HG03439 (cell line): ENCODE results near the gene CORO2B.

ENCODE experiments used
- ATAC-seq: cut with Tn5 transposase; IDR thresholded peaks from one replicate; pipeline ENCODE4 v1.9.1; 2021; ENCODE audit warnings: mild to moderate bottlenecking, moderate library complexity; ENCODE audit not compliant: unreplicated experiment

The CORO2B gene

DNA sequence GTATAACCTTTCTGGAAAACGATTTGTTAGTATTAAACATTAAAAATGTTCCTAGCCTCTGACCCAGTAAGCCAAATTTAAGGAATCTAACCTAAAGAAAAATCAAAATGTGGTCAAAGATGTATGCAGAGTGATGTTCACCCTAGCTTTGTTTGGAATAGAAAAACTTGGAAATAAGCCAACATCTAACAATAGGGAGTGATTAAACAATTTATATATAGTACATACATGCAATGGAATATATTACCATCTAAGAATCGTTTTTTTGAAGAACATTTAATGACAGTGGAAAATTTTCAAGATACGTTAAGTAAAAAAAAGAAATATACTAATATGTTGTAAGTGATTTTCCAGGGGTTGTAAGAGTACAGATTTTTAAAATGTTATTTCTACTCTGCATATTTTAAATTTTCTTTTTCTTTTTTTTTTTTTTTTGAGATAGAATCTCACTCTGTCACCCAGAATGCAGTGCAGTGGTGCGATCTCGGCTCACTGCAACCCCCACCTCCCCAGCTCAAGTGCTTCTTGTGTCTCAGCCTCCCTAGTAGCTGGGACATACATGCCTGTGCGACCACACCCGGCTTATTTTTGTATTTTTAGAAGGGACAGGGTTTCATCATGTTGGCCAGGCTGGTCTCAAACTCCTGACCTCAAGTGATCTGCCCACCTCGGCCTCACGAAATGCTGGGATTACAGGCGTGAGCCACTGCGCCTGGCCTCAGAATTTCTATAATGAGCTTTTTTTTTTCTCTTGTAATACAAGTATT lies 187.0 kb downstream of the CORO2B start:
- ATAC-seq = no peak

DNA sequence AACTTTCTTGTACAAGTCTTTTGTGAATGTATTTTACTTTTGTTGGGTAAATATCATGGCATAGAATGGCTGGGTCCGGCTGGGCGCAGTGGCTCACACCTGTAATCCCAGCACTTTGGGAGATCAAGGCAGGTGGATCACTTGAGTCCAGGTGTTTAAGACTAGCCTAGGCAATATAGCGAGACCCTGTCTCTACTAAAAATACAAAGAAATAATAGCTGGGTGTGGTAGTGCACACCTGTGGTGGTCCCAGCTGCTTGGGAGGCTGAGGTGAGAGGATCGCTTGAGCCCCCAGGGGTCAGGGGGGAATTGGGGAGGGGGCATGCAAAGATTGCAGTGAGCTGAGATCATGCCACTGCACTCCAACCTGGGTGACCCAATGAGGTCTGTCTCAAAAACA lies 189.0 kb downstream of the CORO2B start:
- no peak for ATAC-seq

DNA sequence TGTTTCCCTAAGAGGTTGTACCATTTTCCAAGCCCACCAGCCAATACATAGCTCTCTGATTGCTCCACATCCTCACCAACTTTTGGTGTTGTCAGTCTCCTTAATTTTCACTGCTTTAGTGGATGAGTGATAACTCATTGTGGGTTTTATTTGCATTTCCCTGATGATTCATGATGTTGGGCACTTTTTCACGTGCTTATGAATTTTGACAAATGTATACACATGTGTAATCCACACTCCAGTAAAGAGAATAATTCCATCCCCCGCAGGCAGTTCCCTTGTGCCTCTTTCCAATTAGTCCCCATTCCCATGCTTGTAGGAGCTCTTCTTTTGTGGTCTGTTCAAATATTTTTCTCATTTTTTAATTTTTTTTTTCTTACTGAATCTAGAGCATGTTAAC lies 189.5 kb downstream of the CORO2B start:
- no peak for ATAC-seq

DNA sequence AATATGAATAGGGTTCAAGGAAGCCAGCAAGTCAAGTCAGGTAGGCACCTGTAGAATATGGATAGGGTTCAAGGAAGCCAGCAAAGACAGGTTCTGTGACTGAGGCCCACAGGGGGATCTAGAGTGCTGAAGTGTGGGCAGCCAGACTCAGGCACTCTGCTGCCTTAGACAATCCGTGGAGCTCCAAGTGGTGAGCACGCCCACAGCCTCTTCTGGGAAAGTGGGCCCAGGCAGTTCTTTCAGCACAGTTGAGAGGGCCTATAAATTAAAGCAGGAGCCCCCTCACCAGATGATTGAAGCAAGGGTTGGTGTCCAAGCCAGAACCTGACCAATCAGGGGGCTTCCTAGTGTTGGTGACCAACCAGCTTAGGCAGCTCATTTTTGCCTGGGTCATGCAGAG lies 190.9 kb downstream of the CORO2B start:
- no peak for ATAC-seq

DNA sequence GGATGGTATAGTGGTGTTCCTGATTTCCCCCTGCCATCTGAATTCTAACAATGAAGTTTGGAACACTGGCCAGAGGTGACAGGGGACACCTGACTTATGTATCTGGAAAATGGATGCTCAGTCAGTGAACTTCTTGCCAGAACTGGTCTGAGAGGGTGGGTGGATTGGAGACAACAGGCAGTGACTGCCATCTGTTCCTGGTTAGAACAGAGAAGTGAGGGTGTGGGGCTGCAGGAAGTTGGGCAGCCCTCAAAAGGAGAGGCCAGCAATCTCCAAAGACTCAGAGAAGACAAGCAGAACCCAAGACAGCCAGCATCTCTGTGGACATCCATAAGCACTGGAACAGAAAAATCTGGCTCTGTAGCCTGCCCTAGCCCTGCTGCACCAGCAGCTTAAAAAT lies 191.4 kb downstream of the CORO2B start:
- no peak for ATAC-seq

DNA sequence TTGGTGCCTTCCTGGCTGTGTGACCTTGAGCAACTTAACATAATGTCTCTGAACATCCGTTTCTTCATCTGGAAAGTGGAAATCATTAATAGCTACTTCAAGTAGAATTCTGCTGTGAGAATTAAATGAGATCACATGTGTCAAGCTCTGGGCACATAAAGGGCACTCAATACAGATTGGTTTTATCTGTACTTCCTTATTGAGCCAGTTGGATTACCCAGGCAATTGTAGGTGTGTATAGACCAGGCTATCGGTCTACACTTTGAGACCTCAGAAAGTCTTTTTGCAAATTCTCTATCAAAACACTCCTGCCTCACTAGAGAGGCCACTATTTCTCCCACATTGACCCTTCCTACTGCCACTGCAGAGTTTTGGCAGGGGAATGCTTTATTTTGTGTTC lies 194.2 kb downstream of the CORO2B start:
- ATAC-seq = no peak

DNA sequence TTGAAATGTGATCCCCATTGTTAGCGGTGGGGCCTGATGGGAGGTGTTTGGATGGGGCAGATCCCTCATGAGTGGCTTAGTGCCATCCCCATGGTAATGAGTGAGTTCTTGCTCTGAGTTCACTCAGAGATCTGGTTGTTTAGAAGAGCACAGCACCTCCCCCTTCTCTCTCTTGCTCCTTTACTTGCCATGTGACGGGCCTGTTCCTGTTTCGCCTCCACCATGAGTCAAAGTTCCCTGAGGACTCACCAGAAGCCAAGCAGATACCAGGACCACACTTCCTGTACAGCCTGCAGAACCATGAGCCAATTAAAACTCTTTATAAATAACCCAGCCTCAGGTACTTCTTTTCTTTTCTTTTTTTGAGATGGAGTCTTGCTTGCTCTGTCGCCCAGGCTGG lies 195.3 kb downstream of the CORO2B start:
- no peak for ATAC-seq

DNA sequence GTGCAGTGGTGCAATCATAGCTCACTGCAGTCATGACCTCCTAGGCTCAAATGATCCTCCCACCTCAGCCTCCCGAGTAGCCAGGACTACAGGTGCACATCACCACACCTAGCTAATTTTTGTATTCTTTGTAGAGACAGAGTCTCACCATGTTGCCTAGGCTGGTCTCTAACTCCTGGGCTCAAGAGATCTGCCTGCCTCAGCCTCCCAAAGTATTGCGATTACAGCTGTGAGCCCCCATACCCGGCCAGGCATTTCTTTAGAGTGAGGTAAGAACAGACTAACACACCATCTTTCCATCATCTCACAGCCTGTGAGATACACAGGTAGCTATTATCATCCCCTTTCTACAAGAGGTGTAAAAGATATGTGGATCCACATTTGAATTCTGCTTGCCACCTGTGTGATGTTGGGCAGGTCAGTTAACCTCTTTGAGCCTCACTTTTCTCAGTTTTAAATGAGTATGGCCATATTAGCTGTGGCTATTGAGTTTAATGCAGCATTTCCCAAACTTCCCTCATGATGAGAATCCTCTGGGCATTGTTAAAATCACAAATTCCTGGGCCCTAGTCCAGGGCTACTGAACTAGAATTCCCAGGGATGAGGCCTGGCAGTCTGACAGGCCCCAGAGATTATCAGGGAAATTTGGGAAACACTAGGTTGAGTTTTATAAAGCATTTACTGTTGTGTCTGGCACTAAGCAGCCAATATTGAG lies 195.9 kb downstream of the CORO2B start:
- ATAC-seq = no peak

DNA sequence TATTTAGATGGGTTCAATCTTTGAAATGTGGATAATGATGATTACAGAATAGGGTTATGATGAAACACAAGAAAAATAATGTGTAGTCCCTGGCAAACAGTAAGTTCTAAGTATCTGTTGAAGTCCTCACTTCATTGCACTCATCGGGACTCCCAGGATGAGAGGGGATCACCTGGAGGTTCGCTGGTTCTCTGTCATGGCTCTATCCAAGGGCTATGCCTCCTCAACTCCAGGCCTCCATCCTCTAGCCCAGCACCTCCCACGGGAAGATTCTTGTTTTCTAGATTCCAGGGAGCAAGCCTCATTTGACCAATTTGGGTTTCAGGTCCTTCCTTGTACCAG lies 196.4 kb downstream of the CORO2B start:
- ATAC-seq = no peak

DNA sequence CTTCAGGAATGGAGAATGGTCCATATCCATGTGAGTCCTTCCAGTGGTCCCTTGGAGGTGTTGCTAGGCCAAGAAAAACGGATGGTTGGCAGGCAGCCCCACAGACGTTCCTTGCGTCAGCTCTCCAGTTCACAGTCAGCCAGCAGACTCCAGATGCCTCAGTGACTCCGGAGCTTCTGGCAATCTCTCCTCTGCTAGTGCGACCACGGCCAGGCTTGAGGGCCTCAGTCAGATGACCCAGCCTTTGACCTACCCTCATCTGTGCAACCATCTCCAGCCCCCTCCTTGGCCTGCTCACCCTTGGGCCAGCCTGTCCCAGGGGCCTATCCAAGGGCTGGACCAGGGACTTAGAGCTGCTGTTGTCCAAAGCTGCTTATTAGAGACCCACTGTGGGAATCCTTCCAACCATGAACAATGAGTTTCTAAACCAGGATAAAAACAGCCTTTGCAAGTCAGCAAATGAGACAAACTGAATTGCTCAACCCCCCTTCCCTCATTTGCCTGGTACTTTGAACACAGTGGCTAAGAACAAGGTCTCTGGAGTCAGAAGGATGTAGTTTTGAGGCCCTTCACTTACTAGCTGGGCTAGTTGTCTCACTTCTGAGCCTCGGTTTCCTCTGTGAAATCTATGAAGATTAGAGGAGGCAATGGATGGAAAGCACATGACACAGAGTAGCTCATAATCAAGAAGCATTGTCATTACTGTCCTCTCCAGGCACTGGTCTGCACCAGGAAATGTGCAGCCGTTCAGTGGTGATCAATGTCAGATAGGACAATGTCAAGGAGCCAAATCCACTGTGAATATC lies 197.1 kb downstream of the CORO2B start:
- no peak for ATAC-seq

DNA sequence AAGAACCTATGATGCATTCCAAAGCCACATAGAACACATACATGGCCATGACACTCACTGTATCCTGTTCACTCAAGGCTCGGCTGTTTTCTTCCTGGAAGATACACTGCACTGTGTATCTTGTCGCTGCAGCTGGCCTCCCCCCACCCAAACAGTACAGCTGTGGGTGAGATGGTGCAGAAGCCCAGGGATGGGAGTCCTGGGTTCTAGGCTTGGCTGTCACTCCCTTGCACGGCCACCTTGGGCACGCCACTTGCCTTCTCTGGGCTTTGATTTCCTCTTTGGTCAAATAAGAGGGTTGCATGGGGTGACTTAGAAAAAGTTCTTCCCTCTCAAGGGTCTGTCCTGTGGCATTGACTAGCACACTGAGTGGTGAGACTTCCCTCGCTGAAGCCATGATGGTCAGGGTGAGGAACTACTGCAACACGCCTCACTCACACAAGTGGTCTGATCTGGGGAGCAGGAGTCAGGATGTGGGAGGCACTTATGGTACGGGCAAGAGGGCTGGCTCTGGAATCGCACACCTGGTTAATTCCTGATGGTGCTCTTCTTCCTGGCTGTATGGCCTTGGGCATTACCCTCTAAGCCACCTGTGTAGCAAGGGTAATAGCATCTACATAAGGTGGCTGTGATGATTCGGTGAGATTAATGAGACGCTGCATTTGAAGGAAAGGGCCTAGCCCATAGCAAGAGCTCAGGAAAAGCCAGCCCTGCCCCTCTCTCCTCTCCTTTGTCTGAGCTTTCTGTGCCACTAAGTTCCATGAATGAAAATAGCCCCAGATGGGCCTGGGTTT lies 197.9 kb downstream of the CORO2B start:
- ATAC-seq = no peak
